IPS-18c (cell line): ENCODE data around the gene BEGAIN.

ENCODE experiments used
- H3K4me3 ChIP-seq: 2 replicates; pipeline ENCODE4 v1.7.0; 2013; ENCODE audit warnings: low read depth, mild to moderate bottlenecking, low read length, moderate library complexity; ENCODE audit not compliant: insufficient read depth
- H3K9me3 ChIP-seq: one replicate; pipeline ENCODE4 v1.6.1; 2013; ENCODE audit warnings: mild to moderate bottlenecking, low read length, moderate library complexity; ENCODE audit not compliant: control insufficient read depth, insufficient read depth

BEGAIN gene, protein sequence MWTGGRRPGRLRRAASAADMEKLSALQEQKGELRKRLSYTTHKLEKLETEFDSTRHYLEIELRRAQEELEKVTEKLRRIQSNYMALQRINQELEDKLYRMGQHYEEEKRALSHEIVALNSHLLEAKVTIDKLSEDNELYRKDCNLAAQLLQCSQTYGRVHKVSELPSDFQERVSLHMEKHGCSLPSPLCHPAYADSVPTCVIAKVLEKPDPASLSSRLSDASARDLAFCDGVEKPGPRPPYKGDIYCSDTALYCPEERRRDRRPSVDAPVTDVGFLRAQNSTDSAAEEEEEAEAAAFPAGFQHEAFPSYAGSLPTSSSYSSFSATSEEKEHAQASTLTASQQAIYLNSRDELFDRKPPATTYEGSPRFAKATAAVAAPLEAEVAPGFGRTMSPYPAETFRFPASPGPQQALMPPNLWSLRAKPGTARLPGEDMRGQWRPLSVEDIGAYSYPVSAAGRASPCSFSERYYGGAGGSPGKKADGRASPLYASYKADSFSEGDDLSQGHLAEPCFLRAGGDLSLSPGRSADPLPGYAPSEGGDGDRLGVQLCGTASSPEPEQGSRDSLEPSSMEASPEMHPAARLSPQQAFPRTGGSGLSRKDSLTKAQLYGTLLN

DNA sequence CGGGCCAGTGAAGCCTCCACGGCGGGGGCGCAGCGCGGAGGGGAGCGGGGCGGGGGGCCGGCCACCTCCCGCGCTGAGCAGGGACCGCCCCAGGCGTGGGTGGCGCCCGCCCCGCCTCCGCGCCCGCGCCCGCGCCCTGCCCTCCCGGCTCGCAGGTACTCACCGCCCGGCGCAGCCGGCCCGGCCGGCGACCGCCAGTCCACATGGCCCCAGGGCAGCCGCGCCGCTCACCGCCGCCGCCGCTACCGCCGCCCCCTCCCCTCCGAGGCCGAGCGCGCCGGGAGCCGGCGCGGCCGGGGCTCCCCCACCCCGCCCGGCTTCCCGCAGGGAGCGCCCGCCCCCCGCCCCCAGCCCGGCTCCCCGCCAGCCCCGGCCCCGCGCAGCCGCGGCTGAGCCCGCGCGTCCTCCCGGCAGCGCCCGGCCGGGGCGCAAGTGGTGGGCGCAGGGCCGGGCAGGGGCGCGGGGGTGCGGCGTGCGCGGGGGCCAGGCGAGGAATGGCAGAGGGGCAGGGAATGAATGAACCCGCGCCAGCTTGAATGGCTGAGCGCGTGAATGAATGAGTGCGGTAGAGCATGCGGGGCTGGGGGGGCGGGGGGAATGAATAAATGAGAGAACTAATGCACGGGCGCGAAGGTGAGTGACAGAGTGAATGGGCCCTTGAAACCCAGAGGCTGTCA, at the start of gene BEGAIN:
Gene BEGAIN, minus strand, starts transcription at position 332 of the 677 bp plus-strand sequence. Its CDS starts 127 bp downstream, at position 205.
- Histone ChIP-seq H3K4me3 (peak within 1 kb of the TSS; percentile 60), H3K9me3 (no peaks in the 10 kb centered on the region)

DNA sequence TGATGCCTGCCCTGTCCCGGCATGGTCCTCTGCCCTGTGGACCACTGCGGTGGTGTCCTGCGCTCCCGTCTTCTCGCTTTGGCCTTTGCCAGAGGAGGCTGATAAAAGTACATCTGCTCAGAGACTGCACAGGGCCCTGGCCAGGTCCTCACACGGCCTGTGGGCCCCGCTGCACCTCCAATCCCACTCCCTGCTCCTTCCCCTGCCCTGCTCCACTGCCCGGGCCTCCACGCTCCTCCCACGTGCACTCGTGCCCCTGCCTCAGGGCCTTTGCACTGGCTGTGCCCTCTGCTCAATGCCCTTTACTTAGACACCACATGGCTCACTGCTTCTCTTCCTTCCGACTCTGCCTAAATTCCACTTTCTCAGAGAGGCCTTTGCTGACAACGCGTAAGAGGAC, 49.3 kb upstream of the BEGAIN start:
- H3K4me3 ChIP-seq: no peak overlapping the region
- H3K9me3 ChIP-seq: no peaks in the 10 kb centered on the region

DNA sequence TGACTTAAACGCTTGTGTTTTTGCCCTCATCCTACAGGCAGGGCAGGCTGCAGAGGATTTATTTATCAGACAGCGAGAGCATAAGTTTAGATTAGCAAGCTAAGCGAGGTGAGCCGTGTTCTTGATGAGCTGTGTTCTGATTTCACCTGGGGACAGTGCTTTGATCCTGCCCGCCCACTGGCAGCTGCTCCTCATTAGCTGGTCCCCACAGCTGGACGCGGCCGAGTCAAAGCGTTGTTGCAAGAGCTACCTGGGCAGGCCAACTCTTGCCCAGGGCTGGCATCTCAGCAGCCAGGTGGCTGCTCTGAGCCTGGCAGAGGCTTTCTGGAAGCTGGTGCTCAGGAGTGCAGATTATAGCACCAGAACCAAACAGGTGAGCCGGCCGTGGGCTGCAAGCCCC, 46.8 kb upstream of the BEGAIN start:
- H3K4me3 ChIP-seq: no peak overlapping the region
- H3K9me3 ChIP-seq: no peaks in the 10 kb centered on the region

DNA sequence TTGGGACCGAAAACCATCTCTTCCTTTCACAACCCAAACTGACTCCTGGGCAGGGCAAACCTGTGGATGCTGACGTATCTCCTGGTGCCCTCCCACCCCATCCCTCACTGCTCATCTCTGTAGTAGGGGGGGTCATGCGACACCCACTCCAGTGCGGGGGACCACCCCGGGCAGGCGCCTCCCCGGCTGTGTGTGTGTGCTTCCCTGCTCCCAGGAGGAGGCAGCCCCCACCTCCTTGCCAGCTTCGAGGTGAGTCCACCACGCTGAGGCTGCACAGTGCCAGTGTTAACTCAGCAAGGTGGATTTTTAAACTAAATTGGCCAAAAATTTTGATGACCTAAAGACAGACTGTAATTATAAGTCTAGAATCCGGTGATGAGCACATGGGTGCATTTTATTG, 46.2 kb upstream of the BEGAIN start:
- Histone ChIP-seq H3K9me3 (no peaks in the 10 kb centered on the region), H3K4me3 (no peak overlapping the region)

DNA sequence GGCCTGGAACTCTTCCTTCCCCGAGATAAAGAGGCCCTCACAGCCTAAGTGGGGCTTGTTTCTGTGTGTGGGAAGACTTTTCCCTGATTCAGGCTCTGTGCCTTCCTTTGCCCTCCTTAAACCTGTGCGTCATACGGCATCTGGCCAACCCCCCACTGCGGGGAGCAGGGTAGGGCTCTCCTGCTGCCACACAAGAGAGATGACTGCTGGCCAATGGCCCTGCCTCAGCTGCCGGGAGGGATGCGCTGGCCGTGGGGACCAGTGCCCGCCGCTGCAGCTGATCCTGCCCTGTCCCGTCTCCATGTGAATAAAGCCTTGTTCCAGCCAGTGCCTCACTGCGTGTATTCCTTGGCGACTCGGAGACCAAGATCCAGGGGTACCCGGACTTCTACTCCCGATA, 42.5 kb upstream of the BEGAIN start:
- H3K4me3 ChIP-seq: no peak overlapping the region
- no peaks in the 10 kb centered on the region for H3K9me3 ChIP-seq

DNA sequence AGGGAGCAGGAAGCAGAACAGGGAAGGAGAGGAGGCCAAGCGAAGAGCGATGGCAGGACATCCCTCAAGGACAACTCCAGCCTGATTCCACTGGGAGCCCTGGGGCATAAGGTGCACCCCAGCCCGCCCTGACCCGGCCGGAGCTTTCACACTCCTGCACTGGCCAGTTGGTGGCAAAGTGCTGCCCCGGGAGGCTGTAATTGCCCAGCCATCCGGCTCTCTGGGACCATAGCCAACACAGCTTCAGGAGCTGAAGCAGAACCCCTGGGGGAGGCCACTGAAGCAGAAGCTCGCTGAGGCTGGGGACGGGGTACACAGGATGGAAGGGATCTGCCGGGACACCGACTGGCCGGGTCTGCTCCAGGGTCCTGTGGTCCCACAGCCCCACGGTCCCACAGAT, 41.9 kb upstream of the BEGAIN start:
- no peak overlapping the region for H3K4me3 ChIP-seq

DNA sequence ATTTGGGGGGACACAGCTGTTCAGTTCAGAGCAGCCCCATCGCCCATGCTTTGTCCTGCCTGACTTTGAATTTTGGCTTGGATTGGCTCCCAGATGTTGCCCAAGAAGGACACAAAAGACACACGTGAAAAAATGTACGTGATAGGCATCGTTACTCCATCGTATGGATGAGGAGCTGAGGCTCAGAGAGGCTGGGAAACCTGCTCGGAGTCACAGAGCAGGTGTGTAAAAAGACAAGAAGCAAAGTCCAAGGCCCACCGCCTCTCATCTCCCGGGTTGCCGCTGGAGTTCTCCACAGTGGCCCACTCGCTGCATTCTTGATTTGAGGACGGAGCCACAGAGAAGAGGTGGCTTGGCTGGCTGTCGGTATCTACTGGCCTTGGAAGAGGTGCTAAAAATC, 41.0 kb upstream of the BEGAIN start:
- Histone ChIP-seq H3K9me3 (no peaks in the 10 kb centered on the region), H3K4me3 (no peak overlapping the region)

More for the DNA sequence above, 41.9 kb upstream of the BEGAIN start:
- H3K9me3 ChIP-seq: no peaks in the 10 kb centered on the region

DNA sequence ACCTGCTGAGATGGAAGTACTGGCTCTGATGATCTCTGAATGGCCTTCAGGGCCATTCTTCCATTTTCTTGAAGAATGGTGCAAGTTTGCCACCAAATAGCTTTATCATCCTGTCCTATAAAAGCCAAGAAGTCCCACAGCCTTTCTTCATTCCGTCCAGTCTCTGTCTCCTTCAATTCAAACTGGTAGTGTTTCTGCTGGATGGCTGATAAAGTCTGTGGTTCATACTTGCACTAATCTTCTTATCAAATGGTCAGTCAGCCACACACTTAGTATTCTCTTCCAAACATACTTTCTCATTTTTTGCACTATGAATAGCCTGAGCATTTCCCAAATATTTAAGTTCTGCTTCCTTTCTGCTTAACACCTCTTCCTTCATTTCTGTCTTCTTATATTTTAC, 39.4 kb upstream of the BEGAIN start:
- no peaks in the 10 kb centered on the region for H3K9me3 ChIP-seq
- H3K4me3 ChIP-seq: no peak overlapping the region

DNA sequence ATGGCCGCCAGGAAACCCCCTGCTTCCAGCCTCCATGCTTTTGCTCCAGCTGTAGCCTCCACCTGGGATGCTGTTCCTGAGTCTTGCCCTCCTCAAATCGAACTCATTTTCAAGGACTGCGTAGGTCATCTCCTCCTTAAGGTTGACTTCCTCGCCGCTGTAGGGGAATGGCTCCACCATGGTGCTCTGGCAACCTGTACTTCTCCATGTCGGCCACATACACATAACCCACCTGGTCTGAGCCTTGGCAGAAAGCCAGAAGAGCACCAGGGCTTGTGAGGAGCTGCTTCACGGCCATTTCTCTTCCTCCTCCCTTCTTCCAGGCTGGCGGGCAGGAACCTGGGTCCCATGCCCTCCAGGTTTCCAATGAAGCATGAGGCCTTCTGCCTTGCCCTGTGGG, 36.7 kb upstream of the BEGAIN start:
- H3K4me3 ChIP-seq: no peak overlapping the region
- no peaks in the 10 kb centered on the region for H3K9me3 ChIP-seq

DNA sequence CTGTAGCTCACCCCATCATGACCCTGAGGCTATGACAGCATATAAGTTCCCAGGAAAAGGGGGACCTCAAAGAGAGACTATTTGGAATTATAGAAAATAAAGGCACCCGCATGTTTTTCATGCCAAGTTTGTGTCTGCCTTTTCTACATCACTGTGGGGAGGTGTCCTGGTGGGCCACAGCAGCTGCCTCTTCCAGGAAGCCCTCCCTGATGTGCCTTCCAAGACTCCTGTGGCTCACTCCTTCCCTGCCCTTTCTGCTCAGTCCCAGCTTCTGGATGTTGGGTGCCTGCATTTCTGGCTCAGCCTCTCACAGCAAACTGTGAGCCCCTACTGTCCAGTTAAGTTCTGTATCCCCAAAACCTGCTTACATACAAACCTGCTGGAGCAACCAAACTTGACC, 36.3 kb upstream of the BEGAIN start:
- no peak overlapping the region for H3K4me3 ChIP-seq
- no peaks in the 10 kb centered on the region for H3K9me3 ChIP-seq

DNA sequence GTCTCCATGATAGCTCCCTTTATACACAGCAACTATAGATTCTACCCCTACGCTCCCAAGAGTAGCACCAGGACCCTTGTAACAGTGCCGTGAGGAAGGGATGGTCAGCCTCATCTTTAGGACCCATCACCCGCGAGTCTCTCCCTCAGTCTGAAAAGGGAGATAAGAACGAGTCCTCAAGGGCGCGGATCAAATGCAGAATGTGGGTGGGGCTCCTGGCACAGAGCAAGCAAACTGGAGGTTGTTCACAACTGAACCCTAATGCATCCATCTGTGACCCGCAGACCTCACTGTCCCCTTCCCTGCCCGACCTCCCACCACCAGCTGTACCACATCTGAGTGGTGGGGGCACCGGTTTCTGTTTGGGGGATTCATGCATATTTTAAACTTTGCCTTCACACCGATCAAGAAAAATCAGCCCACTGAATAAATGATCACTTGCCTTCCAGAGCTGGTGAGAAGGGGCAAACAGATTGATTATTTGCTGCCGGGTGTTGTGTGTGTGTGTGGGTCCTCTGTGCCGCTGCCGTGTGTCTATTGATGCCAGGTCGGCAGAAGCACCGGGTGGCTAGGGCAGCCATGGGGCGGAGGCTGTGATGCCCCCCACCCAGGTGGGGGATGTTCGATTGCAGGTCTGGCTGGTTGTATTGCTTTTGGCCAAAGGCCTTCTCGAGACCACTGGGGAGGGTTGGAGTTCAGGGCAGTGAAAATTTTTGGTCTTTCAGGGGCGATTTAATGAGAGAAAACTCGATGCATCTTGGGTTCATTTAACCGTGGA, 35.7 kb upstream of the BEGAIN start:
- no peak overlapping the region for H3K4me3 ChIP-seq

DNA sequence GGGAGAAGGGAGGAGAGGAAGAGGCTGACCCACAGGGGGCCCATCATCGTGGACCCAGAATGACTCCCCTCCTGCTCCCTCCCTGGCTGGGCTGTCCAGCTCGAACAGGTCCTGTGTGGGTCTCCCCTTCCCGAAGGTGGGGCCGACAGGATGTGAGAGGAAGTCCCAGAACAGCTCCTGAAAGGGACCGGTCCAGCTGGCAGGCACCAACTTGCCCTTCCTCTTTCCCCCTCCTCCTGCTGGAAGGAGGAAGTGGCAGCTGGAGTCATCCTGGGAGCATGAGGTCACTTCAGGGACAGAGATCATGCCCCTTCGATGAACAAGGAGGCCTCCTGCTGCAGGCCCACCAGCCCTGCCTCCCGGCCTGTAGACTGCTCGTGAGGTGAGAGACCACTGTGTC, 35.0 kb upstream of the BEGAIN start:
- Histone ChIP-seq H3K9me3 (no peaks in the 10 kb centered on the region), H3K4me3 (no peak overlapping the region)

More for the DNA sequence above, 35.7 kb upstream of the BEGAIN start:
- no peaks in the 10 kb centered on the region for H3K9me3 ChIP-seq

DNA sequence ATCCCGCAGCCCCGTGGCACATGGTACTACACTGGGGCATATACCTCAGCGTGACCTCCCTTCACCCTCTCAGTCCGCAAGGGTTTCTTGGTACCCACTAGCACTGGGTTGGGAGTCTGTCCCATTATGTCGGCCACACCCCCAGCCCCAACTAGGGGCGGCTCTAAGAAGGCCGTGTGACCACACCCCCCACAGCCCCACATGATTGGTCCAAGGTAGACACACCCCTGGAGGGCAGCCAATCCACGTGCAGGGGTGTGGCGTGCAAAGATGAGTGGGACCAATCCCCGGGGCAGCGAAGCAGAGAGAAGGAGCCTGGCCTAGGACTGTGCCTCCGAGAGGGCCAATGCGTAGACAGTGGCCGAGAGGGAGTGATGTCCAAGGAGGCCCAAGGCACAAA, 34.6 kb upstream of the BEGAIN start:
- Histone ChIP-seq H3K4me3 (no peak overlapping the region), H3K9me3 (no peaks in the 10 kb centered on the region)

DNA sequence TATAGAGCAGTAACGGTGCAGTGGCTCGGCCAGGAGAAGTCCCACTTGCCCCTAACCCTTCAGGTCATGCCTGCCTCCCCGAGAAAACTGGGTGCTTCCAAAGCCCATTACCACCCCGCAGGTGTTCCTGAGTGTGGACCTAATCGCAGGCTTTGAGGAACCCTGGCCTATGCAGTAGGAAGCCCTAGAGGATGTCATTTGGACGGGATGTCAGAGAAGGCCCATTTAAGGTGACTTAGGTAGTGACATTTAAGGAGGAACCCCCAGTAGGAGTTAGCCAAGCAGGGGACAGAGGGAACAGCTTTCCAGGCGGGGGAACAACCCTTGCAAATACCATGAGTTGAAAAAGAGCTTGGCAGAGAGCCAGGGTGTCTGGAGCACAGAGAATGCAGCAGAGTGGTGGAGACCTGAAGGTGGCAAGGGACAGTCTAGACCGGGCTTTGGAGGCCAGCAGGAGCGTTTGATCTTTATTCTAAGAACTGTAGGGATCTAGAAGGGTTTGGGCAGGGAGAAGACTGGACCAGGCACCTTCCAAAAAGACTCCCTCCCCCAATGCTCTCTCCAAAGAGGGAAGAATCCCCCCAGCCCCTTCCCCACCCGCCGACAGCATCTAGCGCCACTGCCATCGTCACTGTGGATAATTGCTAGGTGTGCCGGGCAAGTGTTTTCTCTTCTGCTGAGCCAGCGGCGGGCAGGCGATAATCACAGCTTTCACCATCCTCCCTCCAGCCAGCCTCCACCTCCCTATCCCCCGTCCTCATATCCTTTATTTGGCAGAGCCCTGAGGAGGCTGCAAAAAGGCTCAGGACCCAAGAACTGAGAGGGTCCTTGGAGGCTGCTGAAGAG, 33.3 kb upstream of the BEGAIN start:
- Histone ChIP-seq H3K4me3 (no peak overlapping the region), H3K9me3 (no peaks in the 10 kb centered on the region)

DNA sequence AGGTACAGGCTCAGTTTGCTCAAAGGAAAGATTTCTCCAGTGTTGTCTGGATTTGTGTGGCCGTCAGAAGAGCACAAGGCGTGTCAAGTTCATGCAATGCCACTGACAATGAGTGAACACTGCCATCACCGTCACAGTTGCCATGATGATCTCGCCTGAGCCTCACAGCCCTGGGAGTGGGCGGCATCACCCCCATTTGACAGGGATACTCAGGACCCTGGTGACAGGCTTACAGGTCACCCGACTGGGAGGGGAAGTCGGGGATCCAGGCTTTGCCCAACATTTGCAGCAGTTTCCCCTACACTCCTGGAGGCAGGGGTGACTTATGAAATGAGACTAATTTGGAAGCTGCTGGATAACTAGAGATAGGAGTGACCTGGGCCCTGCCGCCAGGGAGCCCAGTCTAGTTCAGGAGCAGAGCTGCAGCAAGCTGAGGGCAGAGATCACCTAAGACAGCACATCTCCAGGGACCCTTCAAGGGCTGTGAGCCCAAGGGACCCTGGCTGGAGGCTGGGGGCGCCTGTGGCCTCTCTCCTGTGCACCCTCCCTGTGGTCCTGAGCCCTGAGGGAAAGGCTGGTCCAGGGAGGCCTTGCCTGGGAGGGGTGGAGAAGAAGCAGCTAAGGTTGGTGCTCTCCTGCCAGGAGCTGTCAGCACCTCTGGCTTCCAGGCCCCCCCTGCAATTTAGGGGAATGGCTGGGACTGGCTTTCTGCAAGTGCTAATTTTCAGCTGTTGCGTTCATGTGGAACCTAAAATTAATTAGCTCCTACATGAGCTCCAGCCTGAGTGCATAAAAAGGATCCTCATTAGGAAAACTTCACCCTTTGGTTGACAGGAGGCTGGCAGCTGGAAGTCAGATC, 32.4 kb upstream of the BEGAIN start:
- no peaks in the 10 kb centered on the region for H3K9me3 ChIP-seq
- no peak overlapping the region for H3K4me3 ChIP-seq

DNA sequence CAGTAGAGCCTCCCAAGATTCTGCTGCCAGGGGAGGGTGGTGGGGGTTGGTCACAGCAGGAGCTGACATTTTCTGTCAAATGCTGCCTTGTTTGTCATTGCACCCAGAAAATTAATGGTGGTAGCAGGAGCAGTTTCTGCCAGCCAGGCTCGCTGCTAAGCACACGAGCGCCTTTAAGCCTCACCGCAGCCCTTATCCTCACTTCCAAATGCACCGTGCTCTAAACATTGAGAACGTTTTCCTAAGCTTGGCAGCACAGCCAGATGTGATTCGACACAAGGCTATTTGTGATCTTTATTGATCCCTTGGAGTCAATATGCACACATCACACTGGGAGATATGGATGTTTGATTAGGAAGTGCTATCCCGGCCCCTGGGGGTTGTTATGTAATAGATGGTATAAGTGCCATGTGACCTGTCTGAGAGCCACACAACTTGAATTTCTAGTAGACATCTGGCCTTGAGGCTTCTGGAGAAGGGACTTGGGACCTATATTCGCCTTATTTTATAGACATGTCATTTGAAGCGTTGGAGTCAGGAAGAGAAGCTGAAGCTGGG, 31.6 kb upstream of the BEGAIN start:
- no peak overlapping the region for H3K4me3 ChIP-seq
- no peaks in the 10 kb centered on the region for H3K9me3 ChIP-seq
